WTC11 (cell line): ENCODE results near the gene PKHD1. TPM values are rescaled to one million over a fixed set of nuclear protein-coding genes. Genes with fewer than 3 reads are reported as not detected.

Experiments used
- ATAC-seq: fragments of 200-7000 bp; cut with Tn5 transposase; 2 replicates; pipeline ENCODE4 v1.10.0; 2021; ENCODE audit warnings: mild to moderate bottlenecking, moderate library complexity
- CTCF ChIA-PET: fragments of 300-600 bp; sonication (Branson Sonifier 250); formaldehyde crosslinking; loops from one replicate; lab custom pipeline; 2021; ENCODE audit warnings: antibody characterized with exemption; lab: Charles Lee
- POLR2A ChIA-PET: fragments of 350-600 bp; sonication (Branson Sonifier 250); formaldehyde crosslinking; loops from one replicate; lab custom pipeline; 2021; ENCODE audit warnings: antibody characterized with exemption; lab: Charles Lee
- DNase-seq: peaks from one replicate; pipeline ENCODE4 v3.0.0; 2021; ENCODE audit warnings: low spot score
- H3K27ac Mint-ChIP-seq: 2 replicates; pipeline ENCODE4 v1.8.0; 2021; ENCODE audit warnings: mixed read lengths
- H3K27me3 Mint-ChIP-seq: 2 replicates; pipeline ENCODE4 v1.8.0; 2021; ENCODE audit warnings: low read depth, mild to moderate bottlenecking, moderate library complexity, mixed read lengths
- H3K36me3 Mint-ChIP-seq: 2 replicates; pipeline ENCODE4 v1.8.0; 2021; ENCODE audit warnings: mixed read lengths
- H3K4me1 Mint-ChIP-seq: 2 replicates; pipeline ENCODE4 v1.8.0; 2022; ENCODE audit warnings: mixed read lengths
- H3K4me3 Mint-ChIP-seq: 2 replicates; pipeline ENCODE4 v1.8.0; 2021; ENCODE audit warnings: mild to moderate bottlenecking, moderate library complexity, mixed read lengths
- H3K9me3 Mint-ChIP-seq: 2 replicates; pipeline ENCODE4 v1.8.0; 2021; ENCODE audit warnings: mixed read lengths
- AFF4 ChIP-seq: sonication (generic); formaldehyde crosslinking; IDR thresholded peaks from 2 replicates; pipeline ENCODE4 v1.8.1; 2023; ENCODE audit warnings: mild to moderate bottlenecking, missing genetic modification reagents, borderline replicate concordance
- AR ChIP-seq: fragments of 250-450 bp; sonication (Bioruptor Pico); IDR thresholded peaks from 2 replicates; pipeline ENCODE4 v1.9.0; 2021; ENCODE audit warnings: mild to moderate bottlenecking
- ATF6 ChIP-seq: sonication (generic); formaldehyde crosslinking; IDR thresholded peaks from 2 replicates; pipeline ENCODE4 v1.8.1; 2023; ENCODE audit warnings: mild to moderate bottlenecking, missing genetic modification reagents
- CBFB ChIP-seq: sonication (generic); formaldehyde crosslinking; IDR thresholded peaks from 2 replicates; pipeline ENCODE4 v1.8.1; 2022; ENCODE audit warnings: mild to moderate bottlenecking, low read depth, missing genetic modification reagents
- CREM ChIP-seq: sonication (generic); formaldehyde crosslinking; IDR thresholded peaks from 2 replicates; pipeline ENCODE4 v1.8.1; 2022; ENCODE audit warnings: mild to moderate bottlenecking, missing genetic modification reagents, moderate library complexity
- CTCF ChIP-seq: fragments of 200-600 bp; IDR thresholded peaks from 2 replicates; pipeline ENCODE4 v1.8.0; 2022; ENCODE audit warnings: antibody characterized with exemption
- E2F1 ChIP-seq: sonication (generic); formaldehyde crosslinking; IDR thresholded peaks from 2 replicates; pipeline ENCODE4 v1.8.0; 2022; ENCODE audit warnings: mild to moderate bottlenecking, missing genetic modification reagents
- E2F4 ChIP-seq: sonication (generic); formaldehyde crosslinking; IDR thresholded peaks from 2 replicates; pipeline ENCODE4 v1.8.1; 2022; ENCODE audit warnings: low read depth, mild to moderate bottlenecking, moderate library complexity, missing genetic modification reagents, borderline replicate concordance
- E2F5 ChIP-seq: sonication (generic); formaldehyde crosslinking; IDR thresholded peaks from 2 replicates; pipeline ENCODE4 v1.8.1; 2022; ENCODE audit warnings: mild to moderate bottlenecking, moderate library complexity, missing genetic modification reagents
- FOXP1 ChIP-seq: sonication (generic); formaldehyde crosslinking; IDR thresholded peaks from 2 replicates; pipeline ENCODE4 v1.8.0; 2022; ENCODE audit warnings: missing genetic modification reagents, mild to moderate bottlenecking, moderate library complexity, borderline replicate concordance
- GTF2I ChIP-seq: fragments of 250-450 bp; sonication (Bioruptor Pico); conservative IDR thresholded peaks from 2 replicates; pipeline ENCODE4 v1.4.0; 2021; ENCODE audit warnings: mild to moderate bottlenecking
- HMGA2 ChIP-seq: fragments of 250-450 bp; sonication (Bioruptor Pico); IDR thresholded peaks from 2 replicates; pipeline ENCODE4 v1.4.0; 2021; ENCODE audit warnings: mild to moderate bottlenecking, moderate library complexity
- NFATC4 ChIP-seq: fragments of 250-450 bp; sonication (Bioruptor Pico); IDR thresholded peaks from 2 replicates; pipeline ENCODE4 v1.9.0; 2021; ENCODE audit warnings: mild to moderate bottlenecking
- NR2C2 ChIP-seq: sonication (generic); formaldehyde crosslinking; IDR thresholded peaks from 2 replicates; pipeline ENCODE4 v1.8.0; 2022; ENCODE audit warnings: mild to moderate bottlenecking, missing genetic modification reagents
- RELA ChIP-seq: sonication (generic); formaldehyde crosslinking; IDR thresholded peaks from 2 replicates; pipeline ENCODE4 v1.8.1; 2022; ENCODE audit warnings: missing genetic modification reagents, mild to moderate bottlenecking, borderline replicate concordance
- USF2 ChIP-seq: sonication (generic); formaldehyde crosslinking; IDR thresholded peaks from 2 replicates; pipeline ENCODE4 v1.8.1; 2023; ENCODE audit warnings: mild to moderate bottlenecking, missing genetic modification reagents, moderate library complexity
- ZNF219 ChIP-seq: sonication (generic); formaldehyde crosslinking; IDR thresholded peaks from 2 replicates; pipeline ENCODE4 v1.8.0; 2023; ENCODE audit warnings: missing genetic modification reagents, mild to moderate bottlenecking, borderline replicate concordance
- ZNF232 ChIP-seq: sonication (generic); formaldehyde crosslinking; IDR thresholded peaks from 2 replicates; pipeline ENCODE4 v1.8.0; 2022; ENCODE audit warnings: mild to moderate bottlenecking, missing genetic modification reagents
- ZNF263 ChIP-seq: sonication (generic); formaldehyde crosslinking; IDR thresholded peaks from 2 replicates; pipeline ENCODE4 v1.8.1; 2022; ENCODE audit warnings: low read depth, mild to moderate bottlenecking, moderate library complexity, missing genetic modification reagents
- ZNF396 ChIP-seq: fragments of 250-450 bp; sonication (Bioruptor Pico); IDR thresholded peaks from 2 replicates; pipeline ENCODE4 v1.8.0; 2021; ENCODE audit warnings: mild to moderate bottlenecking, moderate library complexity, borderline replicate concordance
- total RNA-seq: library from RNA; stranded (reverse); gene quantifications from 3 replicates; pipeline ENCODE4 v1.2.3, GENCODE V29; 2021

PKHD1 gene
- total RNA-seq, 1 experiment from 2014 or later: 0.15 TPM

GRCh38 chr6:51830666-51831065, 256.7 kb downstream of the PKHD1 start:
- Mint-ChIP-seq H3K9me3 (no peaks in the 10 kb centered on the region), H3K36me3 (no peaks in the 10 kb centered on the region), H3K27ac (no peak overlapping the region), H3K4me3 (no peak overlapping the region), H3K4me1 (peaks cover 33% of the 10 kb centered on the region), H3K27me3 (no peaks in the 10 kb centered on the region)
- TF ChIP-seq AFF4 (CRISPR knock-in tag) (no peak), FOXP1 (CRISPR knock-in tag) (no peak), ATF6 (no peak), CTCF (no peak), E2F4 (CRISPR knock-in tag) (no peak), HMGA2 (CRISPR knock-in tag) (no peak), ZNF219 (no peak), RELA (CRISPR knock-in tag) (no peak), ZNF396 (no peak), AR (CRISPR knock-in tag) (no peak), ZNF263 (no peak), CBFB (CRISPR knock-in tag) (no peak), E2F5 (CRISPR knock-in tag) (no peak), ZNF232 (CRISPR knock-in tag) (no peak), USF2 (no peak), NR2C2 (no peak), NFATC4 (no peak), CREM (no peak), GTF2I (no peak), E2F1 (CRISPR knock-in tag) (no peak)
- DNase-seq: no peak
- ATAC-seq: no peak
- ChIA-PET CTCF (no interaction called here), POLR2A (no interaction called here)
